Progenitor cell of endocrine pancreas (in vitro differentiated cells): Measurements from ENCODE around the gene NT5DC2. TPM values are rescaled to one million over a fixed set of nuclear protein-coding genes. Genes with fewer than 3 reads are reported as not detected.

Experiments used
- DNase-seq: peaks from one replicate; pipeline ENCODE4 v3.0.0; 2021; ENCODE audit warnings: low spot score; ENCODE audit not compliant: unreplicated experiment
- H3K27ac Mint-ChIP-seq: 2 replicates; pipeline ENCODE4 v1.8.0; 2021; ENCODE audit warnings: mild to moderate bottlenecking, moderate library complexity, mixed read lengths
- H3K27me3 Mint-ChIP-seq: 2 replicates; pipeline ENCODE4 v1.8.0; 2021; ENCODE audit warnings: mixed read lengths
- H3K36me3 Mint-ChIP-seq: 2 replicates; pipeline ENCODE4 v1.8.0; 2022; ENCODE audit warnings: mixed read lengths; ENCODE audit not compliant: insufficient read depth
- H3K4me1 Mint-ChIP-seq: 2 replicates; pipeline ENCODE4 v1.8.0; 2021; ENCODE audit warnings: low read depth, mixed read lengths
- H3K4me3 Mint-ChIP-seq: 2 replicates; pipeline ENCODE4 v1.8.0; 2021; ENCODE audit warnings: low read depth, mild to moderate bottlenecking, moderate library complexity, mixed read lengths
- H3K9me3 Mint-ChIP-seq: 2 replicates; pipeline ENCODE4 v1.8.0; 2021; ENCODE audit warnings: low read depth, mixed read lengths
- CTCF ChIP-seq: fragments of 200-600 bp; sonication (generic); IDR thresholded peaks from one replicate; pipeline ENCODE4 v1.5.0; 2021; ENCODE audit warnings: antibody characterized with exemption, mild to moderate bottlenecking; ENCODE audit not compliant: unreplicated experiment
- total RNA-seq: library from RNA; stranded (reverse); gene quantifications from 2 replicates; pipeline ENCODE4 v1.2.1, GENCODE V29; 2021

NT5DC2 gene
- total RNA-seq, 1 donor from 2014 or later, result 269 TPM

DNA sequence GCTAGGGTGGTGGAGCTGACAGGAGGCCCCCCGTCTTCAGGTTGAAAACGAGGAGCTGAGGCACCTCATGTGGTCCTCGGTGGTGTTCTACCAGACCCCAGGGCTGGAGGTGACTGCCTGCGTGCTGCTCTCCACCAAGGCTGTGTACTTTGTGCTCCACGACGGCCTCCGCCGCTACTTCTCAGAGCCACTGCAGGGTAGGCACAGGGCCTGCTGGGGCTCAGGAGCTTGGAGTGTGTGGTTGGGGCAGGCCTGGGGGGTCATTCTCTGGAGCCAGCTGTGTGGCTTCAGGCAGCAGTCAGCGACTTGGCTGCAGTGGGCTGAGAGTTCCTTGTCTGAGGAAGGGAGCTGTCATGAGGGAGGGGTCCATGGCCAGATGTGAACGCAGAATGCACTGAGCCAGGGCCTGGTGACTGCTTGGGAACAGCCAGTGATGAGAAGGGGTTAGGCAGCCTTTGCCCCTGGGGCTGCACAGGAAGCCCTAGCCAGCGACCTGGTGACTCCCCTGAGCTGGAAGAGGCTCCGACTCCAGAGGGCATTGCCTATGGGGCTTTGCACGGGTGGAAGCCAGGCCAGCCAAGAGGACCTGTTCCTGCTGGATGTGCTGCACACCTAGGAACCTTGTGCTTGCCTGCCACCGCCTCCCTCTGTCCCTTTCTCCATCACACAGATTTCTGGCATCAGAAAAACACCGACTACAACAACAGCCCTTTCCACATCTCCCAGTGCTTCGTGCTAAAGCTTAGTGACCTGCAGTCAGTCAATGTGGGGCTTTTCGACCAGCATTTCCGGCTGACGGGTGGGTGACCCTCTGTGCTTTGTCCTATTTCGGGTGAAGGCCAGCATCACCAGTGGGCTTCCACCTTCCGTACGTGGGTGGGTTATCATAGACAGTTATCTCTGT, 43.4 kb downstream of the NT5DC2 start:
- H3K27ac Mint-ChIP-seq, result no peak overlapping the region
- H3K4me1 Mint-ChIP-seq, result peaks cover 2% of the 10 kb centered on the region
- no peak for TF ChIP-seq CTCF
- H3K4me3 Mint-ChIP-seq, result no peak overlapping the region
- H3K36me3 Mint-ChIP-seq, result peaks cover 6% of the 10 kb centered on the region
- no peak for DNase-seq
- no peaks in the 10 kb centered on the region for H3K27me3 Mint-ChIP-seq
- no peaks in the 10 kb centered on the region for H3K9me3 Mint-ChIP-seq

DNA sequence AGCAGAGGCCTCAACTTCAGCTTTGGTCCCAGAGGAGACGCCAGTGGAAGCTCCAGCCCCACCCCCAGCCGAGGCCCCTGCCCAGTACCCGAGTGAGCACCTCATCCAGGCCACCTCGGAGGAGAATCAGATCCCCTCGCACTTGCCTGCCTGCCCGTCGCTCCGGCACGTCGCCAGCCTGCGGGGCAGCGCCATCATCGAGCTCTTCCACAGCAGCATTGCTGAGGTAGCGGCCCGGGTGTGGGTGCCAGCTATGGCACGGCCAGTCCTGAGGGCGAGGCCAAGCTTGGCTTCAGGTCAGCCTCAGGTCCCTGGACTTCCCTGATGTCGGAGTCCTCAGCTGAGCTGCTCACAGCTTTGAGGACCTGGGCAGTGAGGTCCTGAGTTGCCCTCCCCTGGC, 44.2 kb downstream of the NT5DC2 start:
- H3K36me3 Mint-ChIP-seq, result peaks cover 7% of the 10 kb centered on the region
- H3K4me1 Mint-ChIP-seq, result peaks cover under 1% of the 10 kb centered on the region
- H3K4me3 Mint-ChIP-seq, result no peak overlapping the region
- no peaks in the 10 kb centered on the region for H3K9me3 Mint-ChIP-seq
- no peak for TF ChIP-seq CTCF
- no peak for DNase-seq
- no peaks in the 10 kb centered on the region for H3K27me3 Mint-ChIP-seq
- no peak overlapping the region for H3K27ac Mint-ChIP-seq

DNA sequence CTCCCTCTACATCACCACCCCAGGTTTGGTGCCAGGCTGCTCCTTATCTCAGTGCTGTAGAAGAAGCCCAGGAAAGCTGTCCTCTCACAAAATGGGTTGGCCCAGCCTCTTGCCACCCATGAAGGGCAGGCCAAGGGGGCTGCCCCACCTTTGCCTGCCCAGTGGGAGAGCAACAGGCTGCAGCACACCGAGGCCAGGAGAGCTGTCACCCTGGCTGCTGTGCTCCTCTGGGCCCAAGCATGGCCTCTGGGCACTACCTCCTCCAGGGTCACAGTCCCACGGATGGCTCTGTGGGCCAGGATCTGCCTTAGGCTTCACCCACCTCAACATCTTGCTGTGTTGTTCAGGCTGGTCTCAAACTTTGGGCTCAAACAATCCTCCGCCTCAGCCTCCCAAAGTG, 44.9 kb downstream of the NT5DC2 start:
- TF ChIP-seq CTCF, result no peak
- Mint-ChIP-seq H3K4me3 (no peak overlapping the region), H3K36me3 (peaks cover 7% of the 10 kb centered on the region), H3K27me3 (no peaks in the 10 kb centered on the region), H3K9me3 (no peaks in the 10 kb centered on the region), H3K27ac (no peak overlapping the region), H3K4me1 (peaks cover 5% of the 10 kb centered on the region)
- no peak for DNase-seq

GRCh38 chr3:52487788-52488691, 45.6 kb downstream of the NT5DC2 start:
- H3K27ac Mint-ChIP-seq, result peak overlapping the region; percentile 27

More at GRCh38 chr3:52487788-52488691, 45.6 kb downstream of the NT5DC2 start:
- Mint-ChIP-seq H3K27me3 (no peaks in the 10 kb centered on the region), H3K36me3 (peaks cover 9% of the 10 kb centered on the region), H3K4me3 (no peak overlapping the region), H3K9me3 (no peaks in the 10 kb centered on the region), H3K4me1 (peaks cover 6% of the 10 kb centered on the region)
- DNase-seq, result no peak
- TF ChIP-seq CTCF, result no peak
